K562 (cell line): ENCODE results near the gene CHORDC1. TPM values are rescaled to one million over a fixed set of nuclear protein-coding genes. Genes with fewer than 3 reads are reported as not detected.

Experiments
- ATF6 ChIP-seq: sonication (generic); formaldehyde crosslinking; IDR thresholded peaks from 2 replicates; pipeline ENCODE4 v1.4.0; 2020; ENCODE audit warnings: mild to moderate bottlenecking, missing genetic modification reagents
- CAMTA2 ChIP-seq: fragments of 250-450 bp; sonication (Bioruptor Pico); conservative IDR thresholded peaks from 2 replicates; pipeline ENCODE4 v1.5.1; 2022
- CBFA2T2 ChIP-seq: fragments of 450-650 bp; conservative IDR thresholded peaks from 2 replicates; pipeline ENCODE4 v1.6.1; 2017; ENCODE audit warnings: mild to moderate bottlenecking
- ELF1 ChIP-seq: fragments of 200-800 bp; sonication (Bioruptor generic); IDR thresholded peaks from 2 replicates; pipeline ENCODE4 v1.6.1; 2016; ENCODE audit warnings: missing genetic modification characterization, missing compliant biosample characterization
- ETV5 ChIP-seq: sonication (generic); formaldehyde crosslinking; IDR thresholded peaks from 2 replicates; pipeline ENCODE4 v1.4.0; 2020; ENCODE audit warnings: low read depth, mild to moderate bottlenecking, missing genetic modification reagents
- GATAD2B ChIP-seq: fragments of 450-650 bp; IDR thresholded peaks from 2 replicates; pipeline ENCODE4 v1.6.1; 2017; ENCODE audit warnings: mild to moderate bottlenecking, borderline replicate concordance
- HMGN3 ChIP-seq: IDR thresholded peaks from 2 replicates; pipeline ENCODE4 v1.6.1; 2011; ENCODE audit warnings: borderline replicate concordance, low read depth, mild to moderate bottlenecking, mixed read lengths, low read length; ENCODE audit not compliant: insufficient read length; ENCODE audit errors: extremely low read depth
- HOXB6 ChIP-seq: fragments of 250-450 bp; sonication (Bioruptor Pico); IDR thresholded peaks from 2 replicates; pipeline ENCODE4 v1.5.1; 2022; ENCODE audit warnings: mild to moderate bottlenecking, borderline replicate concordance
- KDM5B ChIP-seq: fragments of 200-600 bp; sonication (generic); IDR thresholded peaks from 2 replicates; pipeline ENCODE4 v1.6.1; 2012; ENCODE audit warnings: low read depth, mild to moderate bottlenecking, moderate library complexity, low read length, control low read depth, inconsistent platforms; ENCODE audit not compliant: insufficient replicate concordance
- SIN3A ChIP-seq, 2 experiments: fragments of 150-350 bp in 1 of 2; IDR thresholded peaks; 2 replicates each; pipeline ENCODE4 v1.6.1; 2011 to 2016; ENCODE audit warnings: borderline replicate concordance in 2 of 2, low read depth in 2 of 2, low read length in 2 of 2, mild to moderate bottlenecking in 2 of 2, moderate library complexity in 2 of 2; ENCODE audit not compliant: control insufficient read depth in 1 of 2
- SRF ChIP-seq, 2 experiments: fragments of 250-450, 450-650 bp in 1 of 2; sonication (Bioruptor Pico) in 1 of 2; sonication (generic) in 1 of 2; formaldehyde crosslinking; IDR thresholded peaks; 2 replicates each; pipeline versions ENCODE4 v1.5.0 to v1.5.1; 2020 to 2022; ENCODE audit warnings: mild to moderate bottlenecking in 1 of 2, missing genetic modification reagents in 1 of 2
- SUPT5H ChIP-seq: fragments of 450-650 bp; IDR thresholded peaks from 2 replicates; pipeline ENCODE4 v1.6.1; 2016
- TAF7 ChIP-seq: fragments of 450-650 bp; IDR thresholded peaks from 2 replicates; pipeline ENCODE4 v1.6.1; 2016; ENCODE audit warnings: missing genetic modification characterization, missing compliant biosample characterization
- TFAP4 ChIP-seq: sonication (generic); formaldehyde crosslinking; IDR thresholded peaks from 2 replicates; pipeline ENCODE4 v1.8.0; 2022; ENCODE audit warnings: missing genetic modification reagents, mild to moderate bottlenecking, moderate library complexity, borderline replicate concordance
- ZBTB2 ChIP-seq: fragments of 450-650 bp; IDR thresholded peaks from 2 replicates; pipeline ENCODE4 v1.6.1; 2016; ENCODE audit warnings: antibody characterized with exemption
- ZNF174 ChIP-seq: fragments of 250-450 bp; sonication (Bioruptor Pico); IDR thresholded peaks from 2 replicates; pipeline ENCODE4 v1.4.0; 2020; ENCODE audit warnings: mild to moderate bottlenecking
- polyA plus RNA-seq, 8 experiments: library from polyadenylated mRNA; depleted of rRNA in 4 of 8; stranded (reverse) in 5 of 8; unstranded in 3 of 8; fragments of >200 nt; fragmentation: Nextera tagmentation in 2 of 8; fragmentation: Illumina TruSeq in 1 of 8; extraction: Ambion mirVana in 2 of 8; extraction: Trizol in 1 of 8; gene quantifications; 2 replicates each; pipeline versions ENCODE4 v1.2.1 to v1.2.3, GENCODE V29; 2011 to 2014; ENCODE audit warnings: inconsistent platforms in 1 of 8, missing spikeins in 1 of 8
- total RNA-seq, 7 experiments: library from RNA; depleted of rRNA in 6 of 7; stranded (reverse); fragments of >200 nt in 6 of 7; fragmentation: Illumina TruSeq in 2 of 7; extraction: Trizol in 2 of 7; gene quantifications; 2 replicates each; pipeline versions ENCODE4 v1.2.1 to v1.2.3, GENCODE V29; 2011 to 2021; ENCODE audit warnings: low replicate concordance in 1 of 7
- TF ChIP-seq, protein P1 (sequence below): sonication (generic); formaldehyde crosslinking; IDR thresholded peaks from 2 replicates; pipeline ENCODE4 v1.8.0; 2023; ENCODE audit warnings: missing genetic modification reagents, mild to moderate bottlenecking, borderline replicate concordance

Gene CHORDC1
- total and polyA plus RNA-seq, 9 of the 15 experiments (the other 6 are each of a cell fraction or from before 2014, with no cell fraction given), result 68.7 to 148 (median 112) TPM

GRCh38 chr11:90222459-90223247 lies at the start of gene CHORDC1 (continued):
- no peak for TF ChIP-seq CBFA2T2
- no peak for TF ChIP-seq HOXB6 (CRISPR knock-in tag)
- peak; percentile 81 for TF ChIP-seq TAF7
- TF ChIP-seq GATAD2B, result no peak
- TF ChIP-seq SIN3A (IDR thresholded peaks at IDR 0.05; ENCODE audit: borderline replicate concordance in 2 of 2, control insufficient read depth in 1 of 2, low read depth in 2 of 2, low read length in 2 of 2), result peak; percentile 30 to 64; a peak in 1 of 4 replicates
- peak; percentile 84 for TF ChIP-seq ELF1 (tag)
- TF ChIP-seq TFAP4 (CRISPR knock-in tag), result peak; percentile 95
- TF ChIP-seq CAMTA2 (CRISPR knock-in tag), result no peak
- no peak for TF ChIP-seq ATF6 (CRISPR knock-in tag)
- 0 out of 4 replicates have a peak, but pooled peaks of 1 of the 2 experiments have one; percentile 20 for TF ChIP-seq SRF (CRISPR knock-in tag; IDR thresholded peaks at IDR 0.05)
- TF ChIP-seq, protein P1, sequence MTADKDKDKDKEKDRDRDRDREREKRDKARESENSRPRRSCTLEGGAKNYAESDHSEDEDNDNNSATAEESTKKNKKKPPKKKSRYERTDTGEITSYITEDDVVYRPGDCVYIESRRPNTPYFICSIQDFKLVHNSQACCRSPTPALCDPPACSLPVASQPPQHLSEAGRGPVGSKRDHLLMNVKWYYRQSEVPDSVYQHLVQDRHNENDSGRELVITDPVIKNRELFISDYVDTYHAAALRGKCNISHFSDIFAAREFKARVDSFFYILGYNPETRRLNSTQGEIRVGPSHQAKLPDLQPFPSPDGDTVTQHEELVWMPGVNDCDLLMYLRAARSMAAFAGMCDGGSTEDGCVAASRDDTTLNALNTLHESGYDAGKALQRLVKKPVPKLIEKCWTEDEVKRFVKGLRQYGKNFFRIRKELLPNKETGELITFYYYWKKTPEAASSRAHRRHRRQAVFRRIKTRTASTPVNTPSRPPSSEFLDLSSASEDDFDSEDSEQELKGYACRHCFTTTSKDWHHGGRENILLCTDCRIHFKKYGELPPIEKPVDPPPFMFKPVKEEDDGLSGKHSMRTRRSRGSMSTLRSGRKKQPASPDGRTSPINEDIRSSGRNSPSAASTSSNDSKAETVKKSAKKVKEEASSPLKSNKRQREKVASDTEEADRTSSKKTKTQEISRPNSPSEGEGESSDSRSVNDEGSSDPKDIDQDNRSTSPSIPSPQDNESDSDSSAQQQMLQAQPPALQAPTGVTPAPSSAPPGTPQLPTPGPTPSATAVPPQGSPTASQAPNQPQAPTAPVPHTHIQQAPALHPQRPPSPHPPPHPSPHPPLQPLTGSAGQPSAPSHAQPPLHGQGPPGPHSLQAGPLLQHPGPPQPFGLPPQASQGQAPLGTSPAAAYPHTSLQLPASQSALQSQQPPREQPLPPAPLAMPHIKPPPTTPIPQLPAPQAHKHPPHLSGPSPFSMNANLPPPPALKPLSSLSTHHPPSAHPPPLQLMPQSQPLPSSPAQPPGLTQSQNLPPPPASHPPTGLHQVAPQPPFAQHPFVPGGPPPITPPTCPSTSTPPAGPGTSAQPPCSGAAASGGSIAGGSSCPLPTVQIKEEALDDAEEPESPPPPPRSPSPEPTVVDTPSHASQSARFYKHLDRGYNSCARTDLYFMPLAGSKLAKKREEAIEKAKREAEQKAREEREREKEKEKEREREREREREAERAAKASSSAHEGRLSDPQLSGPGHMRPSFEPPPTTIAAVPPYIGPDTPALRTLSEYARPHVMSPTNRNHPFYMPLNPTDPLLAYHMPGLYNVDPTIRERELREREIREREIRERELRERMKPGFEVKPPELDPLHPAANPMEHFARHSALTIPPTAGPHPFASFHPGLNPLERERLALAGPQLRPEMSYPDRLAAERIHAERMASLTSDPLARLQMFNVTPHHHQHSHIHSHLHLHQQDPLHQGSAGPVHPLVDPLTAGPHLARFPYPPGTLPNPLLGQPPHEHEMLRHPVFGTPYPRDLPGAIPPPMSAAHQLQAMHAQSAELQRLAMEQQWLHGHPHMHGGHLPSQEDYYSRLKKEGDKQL, result no peak
- TF ChIP-seq HMGN3, result peak; percentile 30
- peak; percentile 93 for TF ChIP-seq ZBTB2
- peak; percentile 67 for TF ChIP-seq KDM5B
- 0 out of 2 replicates have a peak, but pooled peaks have one; percentile 12 for TF ChIP-seq ETV5 (CRISPR knock-in tag)
- peak; percentile 89 for TF ChIP-seq SUPT5H
- no peak for TF ChIP-seq ZNF174 (CRISPR knock-in tag)
